SW480 (cell line): ENCODE data around the gene CCNQ.

Experiments used
- DNase-seq: peaks from one replicate; pipeline ENCODE4 v3.0.0-alpha.2; 2016; ENCODE audit warnings: low spot score

The CCNQ gene

GRCh38 chrX:153576239-153576870 is 22.6 kb downstream of the CCNQ start:
- DNase-seq = no peak

GRCh38 chrX:153573984-153574383 is 25.0 kb downstream of the CCNQ start:
- DNase-seq = no peak

GRCh38 chrX:153572601-153573000 is 26.3 kb downstream of the CCNQ start:
- DNase-seq = no peak

- no peak for DNase-seq
These were observed 27.4 kb downstream of the CCNQ start for GRCh38 chrX:153571534-153571908.

GRCh38 chrX:153569475-153569874 is 29.5 kb downstream of the CCNQ start:
- no peak for DNase-seq

GRCh38 chrX:153568451-153569011 is 30.4 kb downstream of the CCNQ start:
- DNase-seq = no peak

GRCh38 chrX:153565996-153566580 is 32.9 kb downstream of the CCNQ start:
- DNase-seq = no peak

- no peak for DNase-seq
These were observed 34.8 kb downstream of the CCNQ start for GRCh38 chrX:153564047-153564606.

- DNase-seq = no peak
These were observed 36.4 kb downstream of the CCNQ start for GRCh38 chrX:153562546-153562945.

- DNase-seq = no peak
These were observed 37.6 kb downstream of the CCNQ start for GRCh38 chrX:153561337-153561736.

GRCh38 chrX:153560466-153560865 is 38.5 kb downstream of the CCNQ start:
- no peak for DNase-seq

- no peak for DNase-seq
These were observed 38.9 kb downstream of the CCNQ start for GRCh38 chrX:153560000-153560399.

- DNase-seq = no peak
These were observed 41.2 kb downstream of the CCNQ start for GRCh38 chrX:153557618-153558355.

- no peak for DNase-seq
These were observed 42.2 kb downstream of the CCNQ start for GRCh38 chrX:153556767-153557166.

GRCh38 chrX:153554519-153555167 is 44.3 kb downstream of the CCNQ start:
- DNase-seq = peak; percentile 41

GRCh38 chrX:153551135-153551534 is 47.8 kb downstream of the CCNQ start:
- no peak for DNase-seq

- DNase-seq = no peak
These were observed 49.1 kb downstream of the CCNQ start for GRCh38 chrX:153549807-153550206.

GRCh38 chrX:153549231-153549630 is 49.7 kb downstream of the CCNQ start:
- DNase-seq = no peak

GRCh38 chrX:153547195-153547594 is 51.7 kb downstream of the CCNQ start:
- no peak for DNase-seq

- DNase-seq = no peak
These were observed 52.6 kb downstream of the CCNQ start for GRCh38 chrX:153546386-153546785.

GRCh38 chrX:153544727-153545126 is 54.2 kb downstream of the CCNQ start:
- DNase-seq = no peak

- DNase-seq = no peak
These were observed 59.0 kb downstream of the CCNQ start for GRCh38 chrX:153539979-153540358.
